ENCODE data around the gene NECTIN4.

DNA sequence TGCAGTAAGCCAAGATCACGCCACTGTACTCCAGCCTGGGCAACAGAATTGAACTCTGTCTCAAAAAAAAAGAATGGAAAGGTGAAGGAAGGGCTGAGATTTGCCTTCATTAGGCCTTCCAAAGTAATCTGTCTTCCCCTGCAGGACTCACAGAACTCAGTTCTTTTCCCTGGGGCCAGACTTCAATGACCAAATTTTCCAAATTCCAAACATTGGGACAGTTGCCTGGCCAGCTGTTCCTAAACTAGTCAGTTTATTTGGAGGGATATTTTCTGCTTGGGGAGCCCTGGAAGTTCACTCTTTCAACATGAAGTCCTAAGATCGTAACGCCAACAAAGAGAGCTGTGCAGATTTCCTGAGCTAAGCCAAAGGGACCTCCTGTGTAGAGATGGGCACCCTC lies 48.5 kb upstream of the NECTIN4 start:
- TF ChIP-seq GATA2 (IDR thresholded peaks at IDR 0.05; ENCODE audit: low read depth, low read length) (no peak), GATA3 (IDR thresholded peaks at IDR 0.05; ENCODE audit: low read depth, low read length) (no peak)

Measured in SH-SY5Y (cell line).